Tracheal epithelial cell (primary cell): ENCODE results near the gene DENND1C. TPM values are rescaled to one million over a fixed set of nuclear protein-coding genes. Genes with fewer than 3 reads are reported as not detected.

ENCODE experiments used
- total RNA-seq: library from RNA; depleted of rRNA; stranded (reverse); fragments of >200 nt; gene quantifications from 2 replicates; pipeline ENCODE4 v1.2.1, GENCODE V29; 2014

Gene DENND1C
- total RNA-seq = under 0.01 TPM in 1 of 2 replicates, not detected in the other

GRCh38 chr19:6481541-6482342 lies at the start of gene DENND1C:
Gene DENND1C (minus strand): TSS chr19:6481787. CDS start chr19:6481695, 92 bp downstream.

GRCh38 chr19:6530386-6531162 lies 49.0 kb upstream of the DENND1C start, which contains the start of gene TNFSF9:
Gene TNFSF9 (plus strand): TSS chr19:6531026. CDS start chr19:6531037, 11 bp downstream.

GRCh38 chr19:6501740-6502648 lies 20.4 kb upstream of the DENND1C start, which contains the start of gene TUBB4A:
Gene TUBB4A (minus strand): TSS chr19:6502309. CDS start chr19:6502212, 97 bp downstream.

GRCh38 chr19:6464070-6464873 lies 17.3 kb downstream of the DENND1C start, which contains the start of gene CRB3:
Gene CRB3 (plus strand): TSS chr19:6464271. CDS start chr19:6464702, 431 bp downstream.

GRCh38 chr19:6459262-6460098 lies 22.1 kb downstream of the DENND1C start, which contains the start of gene SLC25A23:
Gene SLC25A23 (minus strand): TSS chr19:6459792. CDS start chr19:6459628, 164 bp downstream.

GRCh38 chr19:6433663-6434062 lies 47.9 kb downstream of the DENND1C start, which contains the start of gene SLC25A41:
Gene SLC25A41 (minus strand): TSS chr19:6433763. CDS start chr19:6433693, 70 bp downstream.

GRCh38 chr19:6424195-6424938 lies 57.2 kb downstream of the DENND1C start, which contains the start of gene KHSRP:
Gene KHSRP (minus strand): TSS chr19:6424811. CDS start chr19:6424701, 110 bp downstream.

Other genes starting within 250 kb of the DENND1C start
- 3.6 and 4.0 TPM in 2 replicates for gene MLLT1, start 201.8 kb downstream of the DENND1C start, total RNA-seq
- not detected in 2 replicates for gene ACER1, start 148.2 kb downstream of the DENND1C start, total RNA-seq
- 53.1 and 61.9 TPM in 2 replicates for gene CLPP, start 120.3 kb downstream of the DENND1C start, total RNA-seq
- gene ALKBH7, start 109.0 kb downstream of the DENND1C start, total RNA-seq = 60.2 and 89.1 TPM in 2 replicates
- 0.72 and 1.1 TPM in 2 replicates for gene PSPN, start 105.9 kb downstream of the DENND1C start, total RNA-seq
- gene GTF2F1, start 88.6 kb downstream of the DENND1C start, total RNA-seq = 27.7 and 37.6 TPM in 2 replicates
- 73.7 and 78.0 TPM in 2 replicates for gene KHSRP, start 57.0 kb downstream of the DENND1C start, total RNA-seq
- gene SLC25A41, start 48.0 kb downstream of the DENND1C start, total RNA-seq = 0.21 and 0.24 TPM in 2 replicates
- gene SLC25A23, start 22.0 kb downstream of the DENND1C start, total RNA-seq = 28.1 and 33.0 TPM in 2 replicates
- 42.0 and 79.0 TPM in 2 replicates for gene CRB3, start 17.5 kb downstream of the DENND1C start, total RNA-seq
- 1.9 TPM in 1 of 2 replicates, not detected in the other for gene TUBB4A, start 20.5 kb upstream of the DENND1C start, total RNA-seq
- gene TNFSF9, start 49.2 kb upstream of the DENND1C start, total RNA-seq = 11.3 and 14.9 TPM in 2 replicates
- 25.8 TPM in 1 of 2 replicates, not detected in the other for gene CD70, start 109.4 kb upstream of the DENND1C start, total RNA-seq
- gene TNFSF14, start 188.4 kb upstream of the DENND1C start, total RNA-seq = under 0.01 TPM in 1 of 2 replicates, not detected in the other
- gene C3, start 238.9 kb upstream of the DENND1C start, total RNA-seq = 5.1 and 32.8 TPM in 2 replicates